GM12892 (cell line): Measurements from ENCODE around the gene VWA3B.
A peak's percentile ranks its signal among the peaks of the same experiment; 100 is the strongest.

Experiments
- DNase-seq: peaks from one replicate; pipeline ENCODE4 v3.0.0; 2011; ENCODE audit not compliant: insufficient read length
- FAIRE-seq: peaks from 2 replicates; lab custom pipeline; 2011; peaks lifted over from hg19 to GRCh38; lab: Jason Lieb, UNC
- POLR2A ChIP-seq: IDR thresholded peaks from 2 replicates; pipeline ENCODE4 v1.6.1; 2011; ENCODE audit warnings: low read depth, low read length, control low read depth
- POLR2AphosphoS5 ChIP-seq: IDR thresholded peaks from 2 replicates; pipeline ENCODE4 v1.6.1; 2011; ENCODE audit warnings: low read depth, low read length, control low read depth
- TAF1 ChIP-seq: IDR thresholded peaks from 2 replicates; pipeline ENCODE4 v1.6.1; 2011; ENCODE audit warnings: low read depth, mild to moderate bottlenecking, control low read depth, low read length, borderline replicate concordance

Gene VWA3B

DNA sequence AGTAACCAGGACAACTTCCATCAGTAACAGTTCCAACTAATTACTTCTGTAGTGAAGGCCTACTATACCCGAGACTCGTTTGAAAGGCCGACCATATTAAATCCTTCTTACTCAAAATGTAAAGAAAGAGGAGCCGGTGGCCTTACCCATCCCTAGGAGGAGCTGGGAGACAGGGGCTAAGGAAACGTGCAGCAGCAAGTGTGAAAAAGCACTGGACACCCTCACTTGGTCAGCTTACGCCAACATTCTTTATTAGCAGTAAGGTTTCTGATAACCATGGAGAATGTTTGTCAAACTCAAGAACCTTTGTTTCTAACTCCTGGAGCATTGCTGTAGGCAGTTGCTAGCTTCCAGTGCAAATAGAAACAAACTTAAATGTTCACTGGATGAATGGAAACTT, 26.7 kb upstream of the VWA3B start:
- DNase-seq: no peak
- FAIRE-seq: no peak
- TF ChIP-seq TAF1 (no peak), POLR2AphosphoS5 (no peak), POLR2A (no peak)

- no peak for DNase-seq
- TF ChIP-seq POLR2AphosphoS5 (no peak), POLR2A (no peak), TAF1 (no peak)
- no peak for FAIRE-seq
Measured at GRCh38 chr2:98063291-98063854, 23.6 kb upstream of the VWA3B start.

DNA sequence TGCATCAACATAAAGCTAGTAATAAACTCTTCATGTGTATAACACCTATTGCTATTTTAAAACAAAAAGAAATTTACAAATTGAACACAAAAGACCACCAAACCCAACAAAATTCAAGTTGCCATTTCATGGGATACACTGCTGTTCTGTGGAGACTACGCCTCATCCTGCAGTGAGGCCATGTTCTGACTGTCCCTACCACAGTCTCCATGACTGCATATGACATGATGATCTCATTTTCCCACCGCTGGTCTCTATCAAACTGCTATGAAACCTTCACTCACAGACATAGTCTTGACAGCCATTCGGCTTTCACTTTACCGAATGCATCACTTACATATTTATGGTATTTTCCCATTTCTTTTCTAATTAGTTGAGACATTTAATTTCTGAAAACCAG, 21.2 kb upstream of the VWA3B start:
- no peak for DNase-seq
- no peak for FAIRE-seq
- TF ChIP-seq POLR2A (no peak), TAF1 (no peak), POLR2AphosphoS5 (no peak)

DNA sequence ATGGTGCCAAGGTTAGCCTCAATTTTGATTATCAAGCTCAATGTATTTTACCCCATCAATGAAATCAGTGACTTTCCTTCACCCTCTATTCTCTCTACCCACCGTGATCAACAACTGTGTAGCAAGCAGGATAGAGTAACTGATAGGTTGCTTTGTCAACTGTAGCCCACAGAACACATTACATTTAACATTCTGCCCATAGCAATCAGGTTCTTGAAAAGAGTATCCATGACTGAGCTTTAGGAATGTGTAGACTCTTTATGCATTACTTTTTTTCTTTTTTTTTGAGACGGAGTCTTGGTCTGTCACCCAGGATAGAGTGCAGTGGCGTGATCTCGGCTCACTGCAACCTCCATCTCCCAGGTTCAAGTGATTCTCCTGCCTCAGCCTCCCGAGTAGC, 19.8 kb upstream of the VWA3B start:
- no peak for TF ChIP-seq POLR2AphosphoS5
- TF ChIP-seq TAF1: no peak
- no peak for TF ChIP-seq POLR2A
- no peak for FAIRE-seq

GRCh38 chr2:98070081-98070480, 16.9 kb upstream of the VWA3B start:
- DNase-seq (no peak), FAIRE-seq (no peak)
- TF ChIP-seq POLR2AphosphoS5: no peak
- TF ChIP-seq POLR2A: no peak
- TF ChIP-seq TAF1: no peak

More for the DNA sequence above, 19.8 kb upstream of the VWA3B start:
- no peak for DNase-seq

- DNase-seq: no peak
- TF ChIP-seq POLR2A (no peak), TAF1 (no peak), POLR2AphosphoS5 (no peak)
- FAIRE-seq: no peak
Measured at GRCh38 chr2:98072442-98072841, 14.5 kb upstream of the VWA3B start.

DNA sequence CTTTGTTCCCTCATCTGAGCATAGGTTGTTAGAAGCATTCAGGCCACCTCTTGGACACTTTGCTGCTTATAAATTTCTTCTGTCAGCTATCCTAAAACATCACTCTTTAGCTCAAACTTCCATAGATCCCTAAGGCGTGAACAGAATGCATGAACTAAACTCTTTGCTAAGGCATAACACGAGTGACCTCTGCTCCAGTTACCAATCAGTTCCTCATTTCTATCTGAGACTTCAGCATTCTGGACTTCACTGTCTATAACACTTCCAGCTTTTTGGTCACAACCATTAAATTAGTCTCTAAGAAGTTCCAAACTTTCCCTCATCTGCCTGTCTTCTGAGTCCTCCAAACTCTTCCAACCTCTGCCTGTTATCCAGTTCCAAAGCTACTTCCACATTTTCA, 8.3 kb upstream of the VWA3B start:
- DNase-seq: no peak
- no peak for FAIRE-seq
- TF ChIP-seq POLR2A: no peak
- no peak for TF ChIP-seq POLR2AphosphoS5
- no peak for TF ChIP-seq TAF1

DNA sequence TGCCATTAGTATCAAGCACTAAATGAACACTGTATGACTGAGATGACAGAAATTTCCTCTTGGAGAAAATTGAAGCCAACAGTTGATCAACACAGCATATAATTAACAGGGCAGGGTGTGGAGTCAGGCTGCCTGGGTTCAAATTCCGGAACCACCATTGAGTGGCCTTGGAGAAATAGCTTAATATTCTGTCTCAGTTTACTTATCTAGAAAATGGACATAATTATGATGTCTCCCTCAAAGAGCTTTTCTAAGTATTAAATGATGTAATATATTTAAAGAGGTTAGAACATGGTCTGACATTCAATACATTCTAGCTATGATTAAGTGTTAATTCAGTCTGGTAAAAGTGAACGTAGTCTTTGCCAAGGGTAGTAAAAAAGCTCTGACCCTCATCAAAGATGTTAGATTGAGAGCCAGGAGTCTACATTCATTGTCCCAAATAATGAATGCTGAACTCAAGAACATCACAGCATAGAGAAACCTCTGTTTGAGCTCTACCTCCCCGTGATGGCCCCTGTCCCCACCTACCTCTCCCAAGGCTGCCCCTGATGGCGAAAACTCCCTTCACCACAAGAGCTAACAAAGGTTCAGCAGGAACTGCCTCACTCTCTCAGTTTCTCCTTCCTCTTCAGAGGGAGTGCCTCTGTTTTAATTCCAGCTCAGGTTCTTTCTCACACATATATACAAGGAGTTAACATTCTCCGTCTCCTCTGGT, 2.7 kb upstream of the VWA3B start:
- FAIRE-seq: no peak
- no peak for TF ChIP-seq POLR2A
- no peak for TF ChIP-seq POLR2AphosphoS5
- TF ChIP-seq TAF1: no peak
- no peak for DNase-seq

DNA sequence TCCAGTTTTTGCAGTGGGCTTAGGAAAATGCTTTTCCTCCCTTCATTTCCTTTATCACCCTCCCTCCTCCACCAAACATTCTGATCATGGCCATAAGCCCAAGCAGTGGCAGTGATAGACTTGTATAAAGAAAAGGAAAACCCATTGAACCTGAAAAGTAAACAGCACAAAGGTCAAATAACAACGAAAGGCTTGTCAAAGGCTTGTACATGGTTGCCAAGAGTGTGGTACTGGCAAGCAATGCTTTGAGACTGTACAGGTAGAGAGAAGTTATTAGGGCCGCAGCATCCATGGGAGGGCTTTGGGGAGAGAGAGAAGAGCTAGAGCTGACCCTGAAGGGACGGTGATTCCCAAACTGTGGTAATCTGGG, 2.1 kb upstream of the VWA3B start:
- no peak for FAIRE-seq
- no peak for TF ChIP-seq TAF1
- TF ChIP-seq POLR2AphosphoS5: no peak
- no peak for TF ChIP-seq POLR2A
- DNase-seq: no peak

DNA sequence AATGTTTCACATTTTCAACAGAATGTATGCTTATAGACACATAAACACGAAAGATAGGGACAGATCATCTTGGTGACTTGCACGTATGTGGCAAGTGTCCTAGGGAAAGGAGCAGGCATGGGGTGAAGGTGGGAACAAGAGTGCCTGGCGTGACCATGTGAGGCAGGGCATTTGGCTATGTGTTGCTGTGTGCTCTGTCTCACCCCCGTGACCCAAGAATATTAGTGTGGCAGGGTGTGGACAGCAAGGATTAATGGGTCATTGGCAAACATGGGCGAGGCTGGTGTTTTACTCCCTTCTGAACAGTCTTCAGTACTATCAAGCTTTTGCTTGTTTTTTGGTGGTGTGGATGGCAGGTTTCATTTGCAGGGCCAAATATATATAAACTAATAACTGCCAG, 1.3 kb upstream of the VWA3B start:
- DNase-seq (no peak), FAIRE-seq (peak; percentile 60)
- TF ChIP-seq TAF1: no peak
- TF ChIP-seq POLR2A: no peak
- no peak for TF ChIP-seq POLR2AphosphoS5

DNA sequence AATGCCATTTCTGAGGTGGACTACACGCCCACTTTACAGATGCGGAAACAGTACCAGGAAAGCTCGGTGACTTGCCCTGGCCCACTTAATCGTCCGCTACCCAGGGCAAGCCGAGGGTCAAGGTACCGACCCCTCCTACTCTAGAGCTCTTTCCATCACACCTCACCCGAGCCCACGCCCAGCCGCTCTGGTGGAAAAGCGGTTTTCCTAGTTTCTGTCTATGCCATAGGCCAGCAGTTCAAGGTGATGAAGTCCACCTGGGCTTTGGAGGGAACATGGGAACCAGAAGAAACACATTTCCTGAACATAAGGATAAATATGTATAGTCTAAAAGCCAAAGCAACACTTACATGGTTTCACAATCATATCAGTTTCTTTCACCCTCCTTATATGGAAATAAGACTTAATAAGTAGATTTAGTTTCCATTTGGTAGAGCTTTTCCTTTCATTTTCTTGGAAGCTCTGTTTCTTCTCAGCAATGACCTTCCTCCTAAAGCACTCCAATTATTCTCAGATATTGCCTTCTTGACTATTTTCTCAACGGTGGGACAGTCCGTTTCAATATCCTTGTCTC, 567 bp downstream of the VWA3B start:
- no peak for FAIRE-seq
- TF ChIP-seq POLR2AphosphoS5 (no peak), POLR2A (no peak), TAF1 (no peak)
- no peak for DNase-seq

GRCh38 chr2:98088261-98088660, 1.3 kb downstream of the VWA3B start:
- DNase-seq (no peak), FAIRE-seq (no peak)
- no peak for TF ChIP-seq POLR2AphosphoS5

GRCh38 chr2:98089941-98090340, 3.0 kb downstream of the VWA3B start:
- TF ChIP-seq POLR2AphosphoS5 (no peak), TAF1 (no peak)
- FAIRE-seq (no peak), DNase-seq (no peak)

DNA sequence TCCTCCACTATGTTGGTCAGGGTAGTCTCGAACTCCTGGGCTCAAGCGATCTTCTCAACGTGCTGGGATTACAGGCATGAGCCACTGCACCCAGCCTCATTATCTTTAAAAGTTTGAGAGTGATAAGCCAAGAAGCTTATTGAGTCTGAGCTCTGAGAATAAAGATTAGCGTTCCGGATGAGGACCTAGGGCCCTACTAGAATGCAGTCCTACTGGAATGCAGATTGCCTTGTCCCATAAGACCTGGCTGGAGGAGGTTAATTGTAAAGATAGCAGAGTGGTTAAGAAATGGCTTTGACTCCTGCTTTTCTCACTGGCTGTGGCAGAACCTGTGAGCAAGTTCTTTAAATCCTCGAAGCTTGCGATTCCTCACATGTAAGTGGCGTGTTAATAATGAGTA, 4.0 kb downstream of the VWA3B start:
- no peak for FAIRE-seq
- TF ChIP-seq POLR2A: no peak
- TF ChIP-seq TAF1: no peak
- no peak for TF ChIP-seq POLR2AphosphoS5

More for the DNA sequence above, 4.0 kb downstream of the VWA3B start:
- DNase-seq: no peak
